IPS-11a (cell line): ENCODE data around the gene NUMB.
"Not testable (repeated sequence)": the region's sequence is repeated elsewhere in the genome, so short reads cannot be mapped to it uniquely, and the experiment has no call there.

Experiments used
- H3K4me3 ChIP-seq: one replicate; pipeline ENCODE4 v1.5.1; 2013; ENCODE audit warnings: low read depth, low read length, control low read depth

The NUMB gene

GRCh38 chr14:73368616-73369015 lies 89.7 kb downstream of the NUMB start:
- H3K4me3 ChIP-seq = no peak overlapping the region

- H3K4me3 ChIP-seq = no peak overlapping the region
Observed at GRCh38 chr14:73365727-73366126, 92.6 kb downstream of the NUMB start.

- H3K4me3 ChIP-seq = no peak overlapping the region
Observed at GRCh38 chr14:73364559-73364958, 93.8 kb downstream of the NUMB start.

DNA sequence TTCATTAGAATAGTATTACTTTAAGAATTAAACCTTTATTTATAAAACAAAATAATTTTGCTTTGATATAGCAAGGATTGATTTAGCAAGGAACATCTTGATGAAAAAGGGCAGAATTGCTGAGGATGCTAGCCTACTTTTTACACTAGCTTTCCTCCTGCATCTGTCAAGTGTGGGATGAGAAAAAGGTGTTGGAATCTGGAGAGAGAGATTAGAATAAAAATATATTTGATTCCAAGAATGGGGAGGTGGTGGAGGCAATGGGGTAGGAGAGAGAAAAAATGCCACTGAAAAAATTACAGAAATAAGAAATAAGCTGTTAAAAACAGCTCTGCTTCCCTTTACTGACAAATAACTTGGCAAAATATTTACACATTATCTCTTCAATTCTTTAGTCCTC lies 98.9 kb downstream of the NUMB start:
- H3K4me3 ChIP-seq = no peak overlapping the region

- H3K4me3 ChIP-seq = no peak overlapping the region
Observed at GRCh38 chr14:73358187-73358586, 100.2 kb downstream of the NUMB start.

- not testable (repeated sequence) for H3K4me3 ChIP-seq
Observed at GRCh38 chr14:73349091-73349490, 109.3 kb downstream of the NUMB start.

DNA sequence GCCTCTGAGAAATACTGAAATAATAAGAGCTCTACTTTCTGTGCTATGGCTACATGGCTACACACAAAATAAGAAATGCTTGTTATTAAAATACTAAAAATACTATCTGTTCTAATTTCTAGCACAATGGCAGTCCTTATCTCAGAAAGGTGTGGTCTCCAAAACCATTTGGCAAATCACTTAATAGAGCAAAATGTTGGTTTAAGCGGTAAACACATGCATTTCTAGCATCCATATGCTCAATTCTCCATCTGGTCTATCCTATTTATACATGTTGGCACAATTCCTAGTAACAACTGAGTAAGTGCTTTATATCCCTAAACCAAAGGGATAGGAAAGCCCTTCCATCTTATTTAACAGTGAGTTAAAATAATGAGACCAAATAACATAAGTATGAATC lies 114.0 kb downstream of the NUMB start:
- H3K4me3 ChIP-seq = no peak overlapping the region

DNA sequence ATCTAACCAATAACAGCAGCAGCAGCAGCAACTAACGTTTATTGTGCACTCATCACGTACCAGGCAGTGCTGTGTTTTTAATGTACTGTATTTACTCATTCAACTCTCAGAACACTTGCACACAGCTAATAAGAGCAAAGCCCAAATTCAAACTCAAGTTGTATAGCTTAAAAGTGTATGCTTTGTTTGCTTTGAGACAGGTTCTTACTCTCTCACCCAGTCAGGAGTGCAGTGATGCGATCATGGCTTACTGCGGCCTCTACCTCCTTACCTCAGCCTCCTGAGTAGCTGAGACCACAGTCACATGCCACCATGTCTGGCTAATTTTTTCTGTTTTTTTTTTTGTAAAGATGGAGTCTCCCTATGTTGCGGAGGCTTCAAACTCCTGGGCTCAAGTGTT lies 115.7 kb downstream of the NUMB start:
- no peak overlapping the region for H3K4me3 ChIP-seq

- no peak overlapping the region for H3K4me3 ChIP-seq
Observed at GRCh38 chr14:73339846-73340595, 118.3 kb downstream of the NUMB start.

DNA sequence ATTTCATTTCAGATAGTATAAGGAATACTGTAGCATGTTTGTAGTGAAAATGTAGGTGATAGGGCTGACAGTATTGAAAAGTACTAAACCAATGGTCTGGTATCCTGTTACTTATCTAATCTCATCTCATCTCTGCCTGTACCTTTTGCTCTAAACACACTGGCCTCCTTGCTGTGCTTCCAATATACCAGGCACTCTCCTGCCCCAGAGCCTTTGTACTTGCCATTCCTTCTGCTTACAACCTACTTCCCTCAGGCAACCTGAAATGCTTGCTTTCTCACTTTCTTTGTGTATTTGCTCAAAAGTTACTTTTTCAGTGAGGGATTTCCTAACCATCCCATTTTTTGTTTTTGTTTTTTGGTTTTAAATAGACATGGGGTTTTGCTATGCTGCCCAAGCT lies 119.1 kb downstream of the NUMB start:
- no peak overlapping the region for H3K4me3 ChIP-seq

DNA sequence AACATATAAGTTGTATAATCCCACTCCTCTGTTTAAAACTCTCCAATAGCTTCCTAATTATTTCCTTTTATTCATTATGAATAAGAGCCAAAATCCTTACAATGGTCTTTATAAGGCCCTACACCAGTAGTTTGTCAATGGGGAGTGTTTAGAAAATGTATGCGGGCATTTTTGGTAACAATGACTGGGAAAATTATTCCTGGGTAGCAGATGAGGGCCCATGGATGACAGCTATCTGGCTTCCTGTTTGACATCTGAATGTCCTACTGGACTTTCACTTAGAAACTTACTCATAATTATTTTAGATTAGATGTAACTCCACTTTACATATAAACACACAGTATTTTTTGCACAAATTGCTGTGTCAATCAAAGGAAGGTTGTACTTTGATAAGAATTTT lies 119.8 kb downstream of the NUMB start:
- no peak overlapping the region for H3K4me3 ChIP-seq

- no peak overlapping the region for H3K4me3 ChIP-seq
Observed at GRCh38 chr14:73333031-73333430, 125.3 kb downstream of the NUMB start.

- no peak overlapping the region for H3K4me3 ChIP-seq
Observed at GRCh38 chr14:73325630-73326299, 132.6 kb downstream of the NUMB start.

- no peak overlapping the region for H3K4me3 ChIP-seq
Observed at GRCh38 chr14:73325063-73325462, 133.3 kb downstream of the NUMB start.

- H3K4me3 ChIP-seq = no peak overlapping the region
Observed at GRCh38 chr14:73324533-73324932, 133.8 kb downstream of the NUMB start.

- no peak overlapping the region for H3K4me3 ChIP-seq
Observed at GRCh38 chr14:73323896-73324399, 134.4 kb downstream of the NUMB start.

DNA sequence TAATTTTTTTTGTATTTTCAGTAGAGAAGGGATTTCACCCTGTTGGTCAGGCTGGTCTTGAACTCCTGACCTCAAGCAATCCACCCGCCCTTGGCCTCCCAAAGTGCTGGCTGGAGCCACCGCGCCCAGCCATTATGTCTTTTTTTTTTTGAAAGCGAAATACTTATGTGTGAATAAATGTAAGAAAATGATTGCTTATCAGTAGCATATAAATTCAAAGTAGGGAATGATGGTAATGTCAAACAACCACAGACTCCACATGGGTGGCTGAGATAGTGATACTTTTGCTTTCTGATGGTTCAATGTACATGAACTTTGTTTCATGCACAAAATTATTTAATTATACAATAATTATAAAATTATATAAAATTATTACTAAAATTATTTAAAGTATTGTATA lies 145.2 kb downstream of the NUMB start:
- no peak overlapping the region for H3K4me3 ChIP-seq

GRCh38 chr14:73312687-73313086 lies 145.7 kb downstream of the NUMB start:
- H3K4me3 ChIP-seq = no peak overlapping the region

- no peak overlapping the region for H3K4me3 ChIP-seq
Observed at GRCh38 chr14:73311708-73312030, 146.7 kb downstream of the NUMB start.

- H3K4me3 ChIP-seq = not testable (repeated sequence)
Observed at GRCh38 chr14:73309207-73309606, 149.1 kb downstream of the NUMB start.

DNA sequence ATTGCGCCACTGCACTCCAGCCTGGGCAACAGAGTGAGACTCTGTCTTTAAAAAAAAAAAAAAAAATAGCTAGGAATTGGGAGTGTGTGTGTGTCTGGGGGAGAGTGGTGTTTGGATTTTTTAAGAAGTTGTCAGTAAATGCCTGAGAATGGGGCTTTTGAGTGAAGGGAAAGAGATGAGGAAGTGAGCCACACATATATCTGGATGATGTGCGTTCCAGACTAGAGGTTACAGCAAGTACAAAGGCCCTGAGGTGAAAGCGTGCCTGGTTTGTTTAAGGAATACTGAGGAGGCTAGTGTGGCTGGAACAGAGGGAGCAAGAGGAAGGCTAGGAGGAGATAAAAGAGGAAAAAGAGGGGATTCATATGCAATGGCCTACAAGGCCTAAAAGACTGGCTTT lies 151.1 kb downstream of the NUMB start:
- no peak overlapping the region for H3K4me3 ChIP-seq

DNA sequence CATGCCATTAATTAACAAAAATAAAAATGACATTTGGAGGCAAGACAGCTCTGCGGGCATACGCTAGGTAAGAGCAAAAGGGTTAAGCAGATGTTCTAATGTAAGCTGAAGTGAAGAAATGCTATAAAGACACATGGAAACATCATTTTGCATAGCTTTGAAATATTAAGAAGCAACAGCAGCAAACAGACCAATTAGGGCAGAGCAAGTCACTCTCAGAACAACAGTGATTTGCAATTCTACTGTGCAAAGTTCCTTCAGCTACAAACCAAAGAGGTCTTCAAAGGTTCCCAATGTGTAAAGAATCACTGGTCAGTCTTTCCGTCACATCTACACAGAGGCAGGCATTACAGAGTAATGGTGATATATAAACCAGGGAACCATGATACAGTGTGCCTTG lies 152.8 kb downstream of the NUMB start:
- H3K4me3 ChIP-seq = no peak overlapping the region
